Measurements from ENCODE around the gene LTBP3. TPM values are rescaled to one million over a fixed set of nuclear protein-coding genes. Genes with fewer than 3 reads are reported as not detected.

Gene LTBP3
- polyA plus RNA-seq, 1 donor from 2014 or later = 4.6 TPM

- no peaks in the 10 kb centered on the region for H4K20me1 ChIP-seq (ENCODE audit: insufficient read depth)
- H3K4me3 ChIP-seq (ENCODE audit: low read length) = peak overlapping the region; percentile 73
- peaks cover 88% of the 10 kb centered on the region for H3K79me2 ChIP-seq (replicated peaks; ENCODE audit: insufficient read depth, low read length)
- H3K9ac ChIP-seq (ENCODE audit: low read length) = peak overlapping the region; percentile 99
- H3F3A ChIP-seq (ENCODE audit: insufficient read depth, low read length, poor library complexity, severe bottlenecking) = peaks cover 23% of the 10 kb centered on the region
- no peaks in the 10 kb centered on the region for H3K9me2 ChIP-seq (ENCODE audit: insufficient read depth, low read length)
- TF ChIP-seq REST (IDR thresholded peaks at IDR 0.05; ENCODE audit: borderline replicate concordance) = peak; percentile 53
- TF ChIP-seq, protein P1, sequence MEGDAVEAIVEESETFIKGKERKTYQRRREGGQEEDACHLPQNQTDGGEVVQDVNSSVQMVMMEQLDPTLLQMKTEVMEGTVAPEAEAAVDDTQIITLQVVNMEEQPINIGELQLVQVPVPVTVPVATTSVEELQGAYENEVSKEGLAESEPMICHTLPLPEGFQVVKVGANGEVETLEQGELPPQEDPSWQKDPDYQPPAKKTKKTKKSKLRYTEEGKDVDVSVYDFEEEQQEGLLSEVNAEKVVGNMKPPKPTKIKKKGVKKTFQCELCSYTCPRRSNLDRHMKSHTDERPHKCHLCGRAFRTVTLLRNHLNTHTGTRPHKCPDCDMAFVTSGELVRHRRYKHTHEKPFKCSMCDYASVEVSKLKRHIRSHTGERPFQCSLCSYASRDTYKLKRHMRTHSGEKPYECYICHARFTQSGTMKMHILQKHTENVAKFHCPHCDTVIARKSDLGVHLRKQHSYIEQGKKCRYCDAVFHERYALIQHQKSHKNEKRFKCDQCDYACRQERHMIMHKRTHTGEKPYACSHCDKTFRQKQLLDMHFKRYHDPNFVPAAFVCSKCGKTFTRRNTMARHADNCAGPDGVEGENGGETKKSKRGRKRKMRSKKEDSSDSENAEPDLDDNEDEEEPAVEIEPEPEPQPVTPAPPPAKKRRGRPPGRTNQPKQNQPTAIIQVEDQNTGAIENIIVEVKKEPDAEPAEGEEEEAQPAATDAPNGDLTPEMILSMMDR (IDR thresholded peaks at IDR 0.05; ENCODE audit: poor library complexity, severe bottlenecking) = no peak
- H3K27me3 ChIP-seq (ENCODE audit: insufficient read depth, low read depth, low read length) = no peaks in the 10 kb centered on the region
- H3K27ac ChIP-seq (ENCODE audit: low read length) = peak overlapping the region; percentile 100
- no peaks in the 10 kb centered on the region for H3K36me3 ChIP-seq (ENCODE audit: insufficient read depth, low read length)
- no peaks in the 10 kb centered on the region for H3K9me3 ChIP-seq (ENCODE audit: low read length)
- peak overlapping the region; percentile 96 for H3K4me2 ChIP-seq (ENCODE audit: low read length)
- H2AFZ ChIP-seq (ENCODE audit: low read depth, low read length) = no peak overlapping the region
Measured at GRCh38 chr11:65489706-65490320, 68.3 kb downstream of the LTBP3 start.

- Histone ChIP-seq H3F3A (ENCODE audit: insufficient read depth, low read length, poor library complexity, severe bottlenecking) (peaks cover 23% of the 10 kb centered on the region), H3K27ac (ENCODE audit: low read length) (peak overlapping the region; percentile 100), H2AFZ (ENCODE audit: low read depth, low read length) (no peak overlapping the region), H3K9me2 (ENCODE audit: insufficient read depth, low read length) (no peaks in the 10 kb centered on the region), H3K4me2 (ENCODE audit: low read length) (peak overlapping the region; percentile 96), H3K9me3 (ENCODE audit: low read length) (no peaks in the 10 kb centered on the region), H3K79me2 (replicated peaks; ENCODE audit: insufficient read depth, low read length) (peaks cover 88% of the 10 kb centered on the region), H3K4me3 (ENCODE audit: low read length) (peak overlapping the region; percentile 73), H3K9ac (ENCODE audit: low read length) (peak overlapping the region; percentile 99), H3K36me3 (ENCODE audit: insufficient read depth, low read length) (no peaks in the 10 kb centered on the region), H3K27me3 (ENCODE audit: insufficient read depth, low read depth, low read length) (no peaks in the 10 kb centered on the region), H4K20me1 (ENCODE audit: insufficient read depth) (no peaks in the 10 kb centered on the region)
- TF ChIP-seq EZH2 (IDR thresholded peaks at IDR 0.05; ENCODE audit: borderline replicate concordance, insufficient read depth, low read length, poor library complexity, severe bottlenecking) (no peak), MXI1 (conservative IDR thresholded peaks at IDR 0.05; ENCODE audit: poor library complexity, severe bottlenecking) (no peak), REST (IDR thresholded peaks at IDR 0.05; ENCODE audit: borderline replicate concordance) (no peak), EP300 (conservative IDR thresholded peaks at IDR 0.05; ENCODE audit: poor library complexity, severe bottlenecking) (no peak), SMC3 (conservative IDR thresholded peaks at IDR 0.05; ENCODE audit: poor library complexity) (no peak), RAD21 (conservative IDR thresholded peaks at IDR 0.05) (no peak), TAF1 (IDR thresholded peaks at IDR 0.05; ENCODE audit: low read depth) (no peak), POLR2AphosphoS5 (IDR thresholded peaks at IDR 0.05) (no peak)
- TF ChIP-seq, protein P1 (IDR thresholded peaks at IDR 0.05; ENCODE audit: poor library complexity, severe bottlenecking) = no peak
Measured at GRCh38 chr11:65489035-65489705, 69.0 kb downstream of the LTBP3 start.

Data from neural cell (in vitro differentiated cells).